Daoy (cell line): Measurements from ENCODE around the gene GAS2L1. TPM values are rescaled to one million over a fixed set of nuclear protein-coding genes. Genes with fewer than 3 reads are reported as not detected.
"Not testable (repeated sequence)": the region's sequence is repeated elsewhere in the genome, so short reads cannot be mapped to it uniquely, and the experiment has no call there.

Experiments used
- DNase-seq: peaks from one replicate; pipeline ENCODE4 v3.0.0-alpha.2; 2015; ENCODE audit warnings: low read depth
- total RNA-seq: library from RNA; depleted of rRNA; stranded (reverse); fragments of >200 nt; shearing (Covaris generic); gene quantifications from 2 replicates; pipeline ENCODE4 v1.2.3, GENCODE V29; 2014; rRNA removed

The GAS2L1 gene
- total RNA-seq, 1 experiment from 2014 or later: 10.0 TPM

DNA sequence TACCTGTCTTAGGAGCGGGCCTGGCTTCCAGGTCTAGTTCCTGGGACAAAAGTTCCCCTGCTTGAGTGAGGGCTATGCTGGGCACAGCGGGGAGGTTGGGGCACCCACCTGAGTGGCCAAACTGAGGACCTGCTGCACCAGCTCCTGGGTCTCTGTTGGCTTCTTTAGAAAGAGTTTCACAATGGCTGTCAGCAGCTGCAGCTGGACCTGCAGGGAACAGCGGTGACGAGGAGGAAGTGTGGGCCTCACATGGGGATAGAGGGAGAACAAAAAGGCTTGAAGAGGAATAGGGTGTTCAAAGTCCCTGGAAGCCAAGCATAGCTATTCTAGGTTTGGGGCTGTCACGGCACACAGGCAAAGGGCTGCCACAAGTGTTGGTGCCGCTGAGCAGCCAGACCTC is 35.7 kb downstream of the GAS2L1 start:
- no peak for DNase-seq

DNA sequence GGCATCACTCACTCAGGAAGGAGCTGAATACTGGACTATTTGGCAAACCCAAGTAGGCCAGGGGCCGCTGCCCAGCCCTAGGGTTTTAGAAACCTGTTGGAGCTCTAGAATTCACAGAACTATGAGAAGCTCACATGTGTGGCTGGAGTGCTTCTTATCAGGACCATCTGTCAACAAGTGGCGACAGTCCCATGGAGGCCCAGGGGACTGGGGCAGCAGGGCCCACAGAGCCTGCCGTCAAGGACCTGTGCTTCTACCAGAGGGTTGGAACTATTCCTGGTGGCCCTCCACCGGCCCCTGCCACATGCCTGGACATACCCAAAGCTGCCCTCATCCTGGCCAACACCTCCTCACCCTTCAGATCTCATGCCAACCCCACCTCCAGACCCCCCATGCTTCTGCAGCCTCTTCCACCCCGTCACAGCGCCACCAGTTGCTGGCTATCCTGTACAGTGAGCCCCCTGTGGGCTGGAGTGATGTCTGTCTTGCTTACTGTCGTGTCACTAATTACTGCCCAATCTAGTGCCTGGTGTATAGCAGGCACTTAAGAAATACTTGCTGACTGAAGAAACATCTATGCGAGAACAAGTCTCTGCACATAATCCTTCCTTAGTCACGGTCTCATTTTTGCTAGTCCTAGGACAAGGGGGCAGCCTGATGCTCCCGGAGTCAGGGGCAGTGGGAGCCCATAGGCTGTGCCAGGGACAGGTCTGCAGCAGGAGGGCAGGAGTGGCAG is 36.3 kb downstream of the GAS2L1 start:
- DNase-seq: no peak

- DNase-seq: peak; percentile 69
Measured at GRCh38 chr22:29343313-29343805, 36.9 kb downstream of the GAS2L1 start.

DNA sequence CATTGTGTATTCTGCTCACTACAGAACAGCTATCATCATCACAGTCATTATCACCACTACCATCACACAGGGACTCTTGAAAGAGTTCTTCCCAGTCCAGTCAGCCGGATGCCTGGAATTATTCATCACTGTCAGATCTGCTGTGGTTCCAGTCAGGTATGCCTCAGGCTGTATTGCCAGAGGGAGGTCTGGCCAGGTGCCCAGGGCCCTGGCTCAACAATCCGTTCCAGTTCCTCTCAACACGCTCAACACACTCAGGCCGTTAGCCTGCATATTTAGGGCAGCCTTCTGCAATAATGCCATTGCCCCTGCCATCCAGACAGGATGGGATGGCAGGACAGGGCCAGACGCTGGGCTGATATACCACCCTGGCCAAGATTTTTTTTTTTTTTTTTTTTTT is 37.7 kb downstream of the GAS2L1 start:
- peak; percentile 96 for DNase-seq

- DNase-seq: not testable (repeated sequence)
Measured at GRCh38 chr22:29344889-29345288, 38.4 kb downstream of the GAS2L1 start.

DNA sequence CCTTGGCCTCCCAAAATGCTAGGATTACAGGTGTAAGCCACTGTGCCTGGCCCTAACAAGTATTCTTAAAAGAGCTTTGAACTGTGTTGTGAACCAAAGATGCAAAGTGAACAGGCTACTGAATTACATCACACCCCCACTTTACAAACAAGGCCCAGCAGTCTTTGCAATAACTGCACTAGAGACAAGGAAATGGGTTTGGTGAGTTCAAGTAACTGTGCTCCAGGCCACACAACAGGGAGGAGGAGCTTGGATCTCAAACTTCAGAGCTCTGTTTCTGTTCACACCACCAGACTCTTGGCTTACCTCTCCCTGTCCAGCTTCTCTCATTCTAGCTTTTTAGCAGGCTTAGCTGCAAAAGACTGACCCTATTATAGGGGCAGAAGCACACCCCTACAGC is 39.5 kb downstream of the GAS2L1 start:
- no peak for DNase-seq

- no peak for DNase-seq
Measured at GRCh38 chr22:29346659-29347058, 40.2 kb downstream of the GAS2L1 start.

DNA sequence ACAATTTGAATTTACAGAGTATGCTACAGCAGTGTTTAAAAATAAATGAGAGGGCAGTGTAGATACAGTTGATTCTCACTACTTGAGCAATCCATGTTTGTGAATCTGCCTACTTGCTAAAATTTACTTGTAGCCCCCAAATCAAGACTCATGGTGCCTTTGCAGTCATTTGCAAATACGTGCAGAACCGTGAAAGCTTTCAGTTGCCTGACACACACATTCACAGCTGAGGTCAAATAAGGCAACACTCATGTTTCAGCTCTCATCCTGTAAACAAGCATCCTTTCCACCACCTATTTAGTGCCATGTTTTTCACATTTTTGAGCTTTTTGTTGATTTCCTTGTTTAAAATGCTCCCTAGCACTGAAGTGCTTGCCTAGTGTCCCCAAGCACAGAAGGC is 41.6 kb downstream of the GAS2L1 start:
- no peak for DNase-seq

DNA sequence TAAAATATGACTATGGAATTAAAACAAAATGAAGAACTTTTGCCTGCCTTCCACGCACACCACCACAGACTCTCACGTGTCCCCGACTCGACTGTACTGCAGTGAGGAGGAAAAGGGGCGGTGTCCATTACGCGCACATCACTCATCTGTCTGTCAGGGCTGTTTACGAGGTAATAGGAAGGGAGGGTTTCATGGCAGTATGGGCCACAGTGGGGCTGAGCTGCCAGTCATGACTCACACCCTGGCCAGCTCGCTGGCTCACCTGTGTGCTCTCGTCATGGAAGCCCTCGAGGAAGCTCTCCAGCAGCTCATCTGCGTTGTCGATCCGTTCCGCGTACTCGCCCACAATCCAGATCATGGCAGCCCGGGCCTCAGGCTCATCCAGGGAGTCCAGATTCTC is 42.5 kb downstream of the GAS2L1 start:
- no peak for DNase-seq

GRCh38 chr22:29351042-29351441 is 44.6 kb downstream of the GAS2L1 start:
- DNase-seq: no peak

- no peak for DNase-seq
Measured at GRCh38 chr22:29351891-29352290, 45.4 kb downstream of the GAS2L1 start.

DNA sequence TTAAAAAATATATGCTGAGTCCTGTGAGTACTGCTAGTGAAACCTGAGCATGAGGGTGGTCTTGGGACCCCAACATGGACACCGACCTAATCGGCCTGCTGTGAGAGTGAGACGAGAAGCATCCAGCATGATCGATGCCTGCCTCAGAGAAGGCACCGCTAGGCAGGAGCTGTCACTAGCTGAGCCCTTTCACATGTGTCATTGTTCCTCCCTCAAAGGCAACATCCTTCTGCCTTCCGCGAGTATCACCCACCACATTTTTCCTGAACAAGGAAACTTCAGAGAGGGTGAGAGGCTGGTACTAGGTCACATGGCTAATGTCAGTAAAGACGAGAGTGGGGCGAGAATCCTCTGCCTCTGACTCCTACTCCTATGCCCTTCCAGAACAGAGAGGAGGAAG is 46.3 kb downstream of the GAS2L1 start:
- no peak for DNase-seq

- no peak for DNase-seq
Measured at GRCh38 chr22:29353286-29353685, 46.8 kb downstream of the GAS2L1 start.

DNA sequence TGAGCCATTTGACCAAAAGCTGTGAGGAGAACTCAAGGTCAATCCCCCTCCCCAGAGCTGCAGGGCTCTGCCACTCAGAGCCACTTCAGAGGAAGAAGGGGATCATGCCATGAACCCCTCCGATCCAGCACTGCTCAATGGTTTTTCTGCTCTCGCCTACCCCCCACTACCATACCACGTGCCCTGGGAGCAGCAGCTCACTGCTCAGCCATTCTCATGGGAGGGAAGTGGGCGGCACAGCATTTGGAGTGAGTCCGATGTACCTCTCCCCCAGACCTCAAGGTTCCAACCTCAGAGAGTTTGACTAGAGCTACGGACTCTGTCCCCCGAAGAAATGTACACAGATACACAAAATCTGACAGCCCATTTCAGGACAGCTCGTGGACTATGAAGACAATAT is 47.4 kb downstream of the GAS2L1 start:
- no peak for DNase-seq

- DNase-seq: not testable (repeated sequence)
Measured at GRCh38 chr22:29357193-29357890, 50.9 kb downstream of the GAS2L1 start.

DNA sequence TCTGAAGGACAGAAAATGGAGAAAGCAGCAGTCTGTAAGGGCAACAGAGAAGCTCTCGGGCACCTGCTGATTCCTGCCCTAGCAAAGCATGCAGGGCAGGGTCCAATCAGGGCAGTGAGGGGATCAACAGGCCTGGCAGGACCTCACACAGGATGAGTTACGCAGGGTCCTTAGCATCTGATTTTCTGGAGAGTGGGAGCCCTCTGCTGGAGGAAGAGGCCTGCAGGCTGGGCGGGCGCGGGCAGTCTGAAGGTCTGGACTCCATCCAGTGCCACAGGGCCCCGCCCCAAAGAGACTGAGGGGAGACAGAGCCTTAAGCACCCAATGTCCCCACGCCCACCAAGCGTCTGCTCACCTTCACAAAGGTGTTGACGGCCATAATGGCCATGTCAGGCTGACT is 53.0 kb downstream of the GAS2L1 start:
- DNase-seq: peak; percentile 63

Other genes starting within 250 kb of the GAS2L1 start
- gene C22orf31, start 244.8 kb upstream of the GAS2L1 start, total RNA-seq: not detected in 2 replicates
- 0.36 and 1.4 TPM in 2 replicates for gene KREMEN1, start 233.6 kb upstream of the GAS2L1 start, total RNA-seq
- 1.3 and 9.0 TPM in 2 replicates for gene EMID1, start 100.8 kb upstream of the GAS2L1 start, total RNA-seq
- gene RHBDD3, start 38.7 kb upstream of the GAS2L1 start, total RNA-seq: 34.1 and 40.2 TPM in 2 replicates
- 150 and 191 TPM in 2 replicates for gene EWSR1, start 38.4 kb upstream of the GAS2L1 start, total RNA-seq
- 0.11 and 0.39 TPM in 2 replicates for gene RASL10A, start 9.0 kb downstream of the GAS2L1 start, total RNA-seq
- 57.8 and 62.6 TPM in 2 replicates for gene AP1B1, start 81.9 kb downstream of the GAS2L1 start, total RNA-seq
- gene RFPL1, start 131.9 kb downstream of the GAS2L1 start, total RNA-seq: not detected in 2 replicates
- 0.11 TPM in 1 of 2 replicates, not detected in the other for gene NEFH, start 173.6 kb downstream of the GAS2L1 start, total RNA-seq
- 74.8 and 92.2 TPM in 2 replicates for gene THOC5, start 247.1 kb downstream of the GAS2L1 start, total RNA-seq